ENCODE data around the gene DESI2. TPM values are rescaled to one million over a fixed set of nuclear protein-coding genes. Genes with fewer than 3 reads are reported as not detected.

The DESI2 gene
- total RNA-seq (10 to 100 TPM; 14.4 to 14.6 TPM), polyA plus RNA-seq (1 to 10 TPM; 5.7 to 8.9 TPM)

DNA sequence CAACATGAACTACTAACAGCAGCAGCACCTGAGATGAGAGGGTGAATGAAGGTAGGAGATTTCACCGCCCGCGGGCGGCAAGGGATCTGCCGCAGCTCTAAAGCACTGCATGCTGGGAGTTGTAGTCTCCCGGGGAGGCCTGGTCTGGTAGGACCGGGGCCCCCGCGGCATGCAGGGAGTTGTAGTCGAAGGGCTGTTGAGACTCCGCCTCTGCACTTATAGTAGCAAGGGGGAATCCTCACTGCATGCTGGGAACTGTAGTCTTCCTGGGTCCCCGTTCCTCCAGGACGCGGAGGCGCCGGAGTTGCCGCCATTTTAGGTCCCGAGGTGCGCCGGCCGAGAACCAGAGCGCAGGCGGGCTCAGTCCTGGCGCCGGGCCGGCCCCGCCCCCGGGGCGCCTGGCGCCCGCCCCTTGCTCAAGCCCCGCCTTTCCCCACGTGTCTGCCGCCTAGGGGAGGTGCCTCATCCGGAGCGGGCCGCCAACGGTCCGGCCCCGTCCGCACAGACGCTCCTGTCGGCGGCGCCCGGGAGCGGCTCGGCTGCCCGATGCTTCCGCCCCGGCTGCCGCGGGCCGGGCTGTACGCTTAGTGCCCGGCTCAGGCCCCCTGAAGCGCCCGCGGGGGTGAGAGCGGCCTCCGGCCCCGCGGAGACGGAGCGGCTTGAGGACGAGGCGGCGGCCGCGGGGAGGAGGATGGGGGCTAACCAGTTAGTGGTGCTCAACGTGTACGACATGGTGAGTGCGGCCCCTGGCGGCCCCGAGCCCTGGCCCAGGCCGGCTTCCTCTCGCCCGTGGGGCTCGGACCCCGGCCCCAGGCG lies at the start of gene DESI2:
Gene DESI2 (plus strand): TSS at position 504 of the 816 bp plus-strand sequence. CDS start 188 bp downstream, at position 692.
- H3K36me3 ChIP-seq (ENCODE audit: control insufficient read depth in 4 of 4, insufficient read depth in 3 of 4, low read depth in 1 of 4, low read length in 3 of 4), result no peaks in the 10 kb centered on the region

More for the DNA sequence above, at the start of gene DESI2:
- DNase-seq (ENCODE audit: low spot score), result peak; percentile 96
- Histone ChIP-seq H3K9ac (ENCODE audit: low read depth in 1 of 2, low read length in 2 of 2) (peak within 1 kb of the TSS; percentile 94 to 95), H3K27ac (ENCODE audit: low read depth in 1 of 2, low read length in 2 of 2) (peak within 1 kb of the TSS; percentile 86 to 88), H3K9me3 (ENCODE audit: control insufficient read depth in 4 of 4, low read length in 3 of 4) (no peaks in the 10 kb centered on the region), H3K4me3 (ENCODE audit: low read depth in 1 of 3, low read length in 3 of 3) (peak within 1 kb of the TSS; percentile 89 to 94 (median 93)), H3K4me1 (ENCODE audit: control insufficient read depth in 4 of 4, insufficient read depth in 4 of 4, low read length in 3 of 4) (peaks cover 0 to 25% (median 10%) of the 10 kb centered on the region in 4 donors), H3K27me3 (ENCODE audit: control insufficient read depth in 4 of 4, insufficient read depth in 4 of 4, low read length in 3 of 4) (no peaks in the 10 kb centered on the region)
- TF ChIP-seq, protein P1, sequence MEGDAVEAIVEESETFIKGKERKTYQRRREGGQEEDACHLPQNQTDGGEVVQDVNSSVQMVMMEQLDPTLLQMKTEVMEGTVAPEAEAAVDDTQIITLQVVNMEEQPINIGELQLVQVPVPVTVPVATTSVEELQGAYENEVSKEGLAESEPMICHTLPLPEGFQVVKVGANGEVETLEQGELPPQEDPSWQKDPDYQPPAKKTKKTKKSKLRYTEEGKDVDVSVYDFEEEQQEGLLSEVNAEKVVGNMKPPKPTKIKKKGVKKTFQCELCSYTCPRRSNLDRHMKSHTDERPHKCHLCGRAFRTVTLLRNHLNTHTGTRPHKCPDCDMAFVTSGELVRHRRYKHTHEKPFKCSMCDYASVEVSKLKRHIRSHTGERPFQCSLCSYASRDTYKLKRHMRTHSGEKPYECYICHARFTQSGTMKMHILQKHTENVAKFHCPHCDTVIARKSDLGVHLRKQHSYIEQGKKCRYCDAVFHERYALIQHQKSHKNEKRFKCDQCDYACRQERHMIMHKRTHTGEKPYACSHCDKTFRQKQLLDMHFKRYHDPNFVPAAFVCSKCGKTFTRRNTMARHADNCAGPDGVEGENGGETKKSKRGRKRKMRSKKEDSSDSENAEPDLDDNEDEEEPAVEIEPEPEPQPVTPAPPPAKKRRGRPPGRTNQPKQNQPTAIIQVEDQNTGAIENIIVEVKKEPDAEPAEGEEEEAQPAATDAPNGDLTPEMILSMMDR (IDR thresholded peaks at IDR 0.05; ENCODE audit: low read depth, low read length, missing input control), result peak; percentile 21
- TF ChIP-seq EGR1 (IDR thresholded peaks at IDR 0.05; ENCODE audit: low read depth in 2 of 2), result peak in 1 of 2 donors; percentile 17
- peak; percentile 12 to 20 for TF ChIP-seq HNF4A (conservative IDR thresholded peaks at IDR 0.05)
- TF ChIP-seq, protein P2, sequence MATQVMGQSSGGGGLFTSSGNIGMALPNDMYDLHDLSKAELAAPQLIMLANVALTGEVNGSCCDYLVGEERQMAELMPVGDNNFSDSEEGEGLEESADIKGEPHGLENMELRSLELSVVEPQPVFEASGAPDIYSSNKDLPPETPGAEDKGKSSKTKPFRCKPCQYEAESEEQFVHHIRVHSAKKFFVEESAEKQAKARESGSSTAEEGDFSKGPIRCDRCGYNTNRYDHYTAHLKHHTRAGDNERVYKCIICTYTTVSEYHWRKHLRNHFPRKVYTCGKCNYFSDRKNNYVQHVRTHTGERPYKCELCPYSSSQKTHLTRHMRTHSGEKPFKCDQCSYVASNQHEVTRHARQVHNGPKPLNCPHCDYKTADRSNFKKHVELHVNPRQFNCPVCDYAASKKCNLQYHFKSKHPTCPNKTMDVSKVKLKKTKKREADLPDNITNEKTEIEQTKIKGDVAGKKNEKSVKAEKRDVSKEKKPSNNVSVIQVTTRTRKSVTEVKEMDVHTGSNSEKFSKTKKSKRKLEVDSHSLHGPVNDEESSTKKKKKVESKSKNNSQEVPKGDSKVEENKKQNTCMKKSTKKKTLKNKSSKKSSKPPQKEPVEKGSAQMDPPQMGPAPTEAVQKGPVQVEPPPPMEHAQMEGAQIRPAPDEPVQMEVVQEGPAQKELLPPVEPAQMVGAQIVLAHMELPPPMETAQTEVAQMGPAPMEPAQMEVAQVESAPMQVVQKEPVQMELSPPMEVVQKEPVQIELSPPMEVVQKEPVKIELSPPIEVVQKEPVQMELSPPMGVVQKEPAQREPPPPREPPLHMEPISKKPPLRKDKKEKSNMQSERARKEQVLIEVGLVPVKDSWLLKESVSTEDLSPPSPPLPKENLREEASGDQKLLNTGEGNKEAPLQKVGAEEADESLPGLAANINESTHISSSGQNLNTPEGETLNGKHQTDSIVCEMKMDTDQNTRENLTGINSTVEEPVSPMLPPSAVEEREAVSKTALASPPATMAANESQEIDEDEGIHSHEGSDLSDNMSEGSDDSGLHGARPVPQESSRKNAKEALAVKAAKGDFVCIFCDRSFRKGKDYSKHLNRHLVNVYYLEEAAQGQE (IDR thresholded peaks at IDR 0.05), result peak; percentile 77
- TF ChIP-seq GABPA (IDR thresholded peaks at IDR 0.05 in 1 of 2, conservative IDR thresholded peaks at IDR 0.05 in 1 of 2), result peak in 1 of 2 donors; percentile 81
- TF ChIP-seq, protein P3, sequence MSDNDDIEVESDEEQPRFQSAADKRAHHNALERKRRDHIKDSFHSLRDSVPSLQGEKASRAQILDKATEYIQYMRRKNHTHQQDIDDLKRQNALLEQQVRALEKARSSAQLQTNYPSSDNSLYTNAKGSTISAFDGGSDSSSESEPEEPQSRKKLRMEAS (IDR thresholded peaks at IDR 0.05), result peak; percentile 75
- TF ChIP-seq RAD21 (IDR thresholded peaks at IDR 0.05), result peak; percentile 12 to 37
- no peak for TF ChIP-seq FOXA2 (IDR thresholded peaks at IDR 0.05)
- peak; percentile 86 for TF ChIP-seq SP1 (IDR thresholded peaks at IDR 0.05)
- no peak for TF ChIP-seq FOXA1 (IDR thresholded peaks at IDR 0.05)
- TF ChIP-seq RXRA (IDR thresholded peaks at IDR 0.05), result peak; percentile 22 to 46
- TF ChIP-seq, protein P4, sequence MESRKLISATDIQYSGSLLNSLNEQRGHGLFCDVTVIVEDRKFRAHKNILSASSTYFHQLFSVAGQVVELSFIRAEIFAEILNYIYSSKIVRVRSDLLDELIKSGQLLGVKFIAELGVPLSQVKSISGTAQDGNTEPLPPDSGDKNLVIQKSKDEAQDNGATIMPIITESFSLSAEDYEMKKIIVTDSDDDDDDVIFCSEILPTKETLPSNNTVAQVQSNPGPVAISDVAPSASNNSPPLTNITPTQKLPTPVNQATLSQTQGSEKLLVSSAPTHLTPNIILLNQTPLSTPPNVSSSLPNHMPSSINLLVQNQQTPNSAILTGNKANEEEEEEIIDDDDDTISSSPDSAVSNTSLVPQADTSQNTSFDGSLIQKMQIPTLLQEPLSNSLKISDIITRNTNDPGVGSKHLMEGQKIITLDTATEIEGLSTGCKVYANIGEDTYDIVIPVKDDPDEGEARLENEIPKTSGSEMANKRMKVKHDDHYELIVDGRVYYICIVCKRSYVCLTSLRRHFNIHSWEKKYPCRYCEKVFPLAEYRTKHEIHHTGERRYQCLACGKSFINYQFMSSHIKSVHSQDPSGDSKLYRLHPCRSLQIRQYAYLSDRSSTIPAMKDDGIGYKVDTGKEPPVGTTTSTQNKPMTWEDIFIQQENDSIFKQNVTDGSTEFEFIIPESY (IDR thresholded peaks at IDR 0.05), result peak; percentile 91
- TF ChIP-seq, protein P5, sequence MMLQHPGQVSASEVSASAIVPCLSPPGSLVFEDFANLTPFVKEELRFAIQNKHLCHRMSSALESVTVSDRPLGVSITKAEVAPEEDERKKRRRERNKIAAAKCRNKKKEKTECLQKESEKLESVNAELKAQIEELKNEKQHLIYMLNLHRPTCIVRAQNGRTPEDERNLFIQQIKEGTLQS (IDR thresholded peaks at IDR 0.05), result no peak
- peak; percentile 98 for TF ChIP-seq YY1 (IDR thresholded peaks at IDR 0.05)
- TF ChIP-seq HNF4G (IDR thresholded peaks at IDR 0.05), result no peak
- peak; percentile 28 for TF ChIP-seq TAF1 (conservative IDR thresholded peaks at IDR 0.05)
- WGBS, result under 1% methylated on average over 81 of the region's 81 CpGs

Data from liver (tissue), 9 donors.